Tibial nerve (tissue), 4 donors: ENCODE results near the gene ABCB10.

ENCODE experiments used
- CTCF ChIP-seq, 5 experiments: fragments of 200-600 bp in 3 of 5; fragments of 450-650 bp in 2 of 5; sonication (generic) in 3 of 5; IDR thresholded peaks; one replicate each; pipeline ENCODE4 v1.5.1; 2016 to 2019; ENCODE audit warnings: antibody characterized with exemption in 5 of 5, mild to moderate bottlenecking in 3 of 5, moderate library complexity in 2 of 5
- EP300 ChIP-seq, 2 donors: sonication (generic); formaldehyde crosslinking; IDR thresholded peaks; one replicate each; pipeline ENCODE4 v1.6.1; 2017; ENCODE audit warnings: antibody characterized with exemption in 2 of 2, mild to moderate bottlenecking in 1 of 2
- POLR2A ChIP-seq, 2 donors: fragments of 450-650 bp; IDR thresholded peaks; one replicate each; pipeline ENCODE4 v1.6.1; 2017; ENCODE audit warnings: antibody characterized with exemption in 2 of 2, mild to moderate bottlenecking in 2 of 2, moderate library complexity in 2 of 2

DNA sequence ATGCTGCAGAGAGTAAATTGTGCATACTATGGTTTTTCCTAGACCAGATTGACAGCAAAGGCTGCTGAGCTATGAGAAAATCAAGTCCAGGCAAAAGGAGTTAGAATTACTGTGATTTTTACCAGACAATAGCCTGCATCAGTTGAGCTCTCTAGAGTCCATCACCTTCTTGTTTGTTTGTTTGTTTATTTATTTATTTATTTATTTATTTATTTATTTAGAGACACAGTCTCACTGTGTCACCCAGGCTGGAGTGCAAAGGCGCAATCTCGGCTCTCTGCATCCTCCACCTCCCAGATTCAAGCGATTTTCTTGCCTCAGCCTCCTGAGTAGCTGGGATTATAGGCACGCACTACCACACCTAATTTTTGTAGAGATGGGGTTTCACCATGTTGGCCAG is 24.2 kb upstream of the ABCB10 start:
- TF ChIP-seq CTCF (IDR thresholded peaks at IDR 0.05), result no peak
- no peak for TF ChIP-seq POLR2A (IDR thresholded peaks at IDR 0.05)
- no peak for TF ChIP-seq EP300 (IDR thresholded peaks at IDR 0.05)
